Hematopoietic multipotent progenitor cell treated with erythropoietin and hydrocortisone succinate and interleukin-3 and kit ligand, for 4 days (in vitro differentiated cells): ENCODE results near the gene NPY1R.

ENCODE experiments used
- DNase-seq: peaks from one replicate; pipeline ENCODE4 v3.0.0-alpha.2; 2015

Gene NPY1R

GRCh38 chr4:163274861-163275260 is 57.5 kb downstream of the NPY1R start:
- no peak for DNase-seq
